K562 (cell line): ENCODE measurements around the gene SLC15A5. TPM values are rescaled to one million over a fixed set of nuclear protein-coding genes. Genes with fewer than 3 reads are reported as not detected.

Experiments
- ATAC-seq: fragments of 200-7000 bp; cut with Tn5 transposase; 3 replicates; pipeline ENCODE4 v1.9.1; 2020; ENCODE audit warnings: moderate library complexity
- BruUV-seq: library from RNA; stranded (reverse); fragments of 400-500 nt; replicated peaks from 2 replicates; lab custom pipeline; 2021; lab: Mats Ljungman, UMichigan
- CTCF ChIA-PET: fragments of 300-600 bp; formaldehyde crosslinking; extraction: SDS; loops from one replicate; lab custom pipeline; 2021; ENCODE audit warnings: low intra/inter-chr PET ratio; lab: Yijun Ruan, JAX
- POLR2A ChIA-PET: fragments of 300-600, 350-650 bp; sonication (Branson Sonifier 250); formaldehyde crosslinking; extraction: SDS; loops from one replicate; lab custom pipeline; 2021; ENCODE audit warnings: antibody characterized with exemption, inconsistent platforms; lab: Yijun Ruan, JAX
- DNase-seq, 4 experiments: peaks; one replicate each; pipeline versions ENCODE4 v3.0.0 to v3.0.0-alpha.2; 2011 to 2018; ENCODE audit warnings: low spot score in 3 of 4, mixed read lengths in 3 of 4; ENCODE audit errors: extremely low read depth in 1 of 4
- FAIRE-seq: peaks from 2 replicates; lab custom pipeline; 2011; peaks lifted over from hg19 to GRCh38; lab: Jason Lieb, UNC
- H2AFZ ChIP-seq: 2 replicates; pipeline ENCODE4 v1.6.0; 2011; ENCODE audit warnings: low read depth, low read length, control low read depth, inconsistent platforms
- H3K27ac ChIP-seq: fragments of 200-600 bp; 3 replicates; pipeline ENCODE4 v1.8.0; 2011; ENCODE audit warnings: low read depth, mild to moderate bottlenecking, control low read depth, inconsistent platforms, low read length, moderate library complexity, mixed read lengths; ENCODE audit errors: extremely low read depth
- H3K27me3 ChIP-seq, 2 experiments: fragments of 300-600 bp in 1 of 2; 2 replicates in 1 of 2; 3 replicates in 1 of 2; pipeline versions ENCODE4 v1.6.0 to v1.8.0; 2011; ENCODE audit warnings: inconsistent platforms in 2 of 2, low read length in 2 of 2, mild to moderate bottlenecking in 1 of 2, mixed read lengths in 1 of 2, moderate library complexity in 1 of 2; ENCODE audit not compliant: control insufficient read depth in 2 of 2, insufficient read depth in 2 of 2
- H3K36me3 ChIP-seq: fragments of 300-600 bp; 3 replicates; pipeline ENCODE4 v1.8.0; 2011; ENCODE audit warnings: mild to moderate bottlenecking, low read length, inconsistent platforms; ENCODE audit not compliant: control insufficient read depth, insufficient read depth
- H3K4me1 ChIP-seq, 2 experiments: fragments of 200-600 bp in 1 of 2; replicated peaks in 1 of 2; 2 replicates in 1 of 2; 3 replicates in 1 of 2; pipeline versions ENCODE4 v1.5.1 to v1.8.0; 2011; ENCODE audit warnings: inconsistent platforms in 2 of 2, low read length in 2 of 2, mild to moderate bottlenecking in 1 of 2, mixed read lengths in 1 of 2, moderate library complexity in 1 of 2; ENCODE audit not compliant: control insufficient read depth in 2 of 2, insufficient read depth in 2 of 2
- H3K4me2 ChIP-seq: 2 replicates; pipeline ENCODE4 v1.6.1; 2011; ENCODE audit warnings: low read length, control low read depth, inconsistent platforms, mixed read lengths; ENCODE audit not compliant: insufficient read depth
- H3K4me3 ChIP-seq: fragments of 200-600 bp; sonication (generic), shearing (Covaris generic); 2 replicates; pipeline ENCODE4 v1.5.1; 2016; ENCODE audit warnings: control low read depth, inconsistent platforms
- H3K79me2 ChIP-seq: fragments of 200-600 bp; 3 replicates; pipeline ENCODE4 v1.8.0; 2011; ENCODE audit warnings: low read length, inconsistent platforms; ENCODE audit not compliant: control insufficient read depth, insufficient read depth
- H3K9ac ChIP-seq, 2 experiments: 2 replicates each; pipeline versions ENCODE4 v1.6.0 to v1.6.1; 2011; ENCODE audit warnings: low read depth in 2 of 2, low read length in 2 of 2, control low read depth in 1 of 2, inconsistent platforms in 1 of 2, mild to moderate bottlenecking in 1 of 2, mixed read lengths in 1 of 2; ENCODE audit not compliant: insufficient read depth in 1 of 2
- H3K9me1 ChIP-seq: one replicate; pipeline ENCODE4 v1.6.0; 2011; ENCODE audit warnings: inconsistent platforms, mild to moderate bottlenecking, low read length, moderate library complexity; ENCODE audit not compliant: control insufficient read depth, insufficient read depth
- H3K9me3 ChIP-seq: replicated peaks from 2 replicates; pipeline ENCODE4 v1.5.1; 2011; ENCODE audit warnings: low read depth, low read length, inconsistent platforms; ENCODE audit not compliant: control insufficient read depth, insufficient read depth
- H4K20me1 ChIP-seq: replicated peaks from 2 replicates; pipeline ENCODE4 v1.6.1; 2011; ENCODE audit warnings: low read length, inconsistent platforms, mixed read lengths; ENCODE audit not compliant: control insufficient read depth, insufficient read depth
- ADNP ChIP-seq: fragments of 200-800 bp; sonication (Bioruptor generic); IDR thresholded peaks from 2 replicates; pipeline ENCODE4 v1.6.1; 2016; ENCODE audit warnings: missing genetic modification characterization, missing compliant biosample characterization
- ATF2 ChIP-seq: sonication (generic); formaldehyde crosslinking; IDR thresholded peaks from 2 replicates; pipeline ENCODE4 v1.8.1; 2022; ENCODE audit warnings: missing genetic modification reagents
- CCAR2 ChIP-seq: fragments of 200-400 bp; formaldehyde crosslinking; IDR thresholded peaks from 2 replicates; pipeline ENCODE4 v1.6.1; 2017; ENCODE audit warnings: mild to moderate bottlenecking, low read depth, low read length
- ZBTB7A ChIP-seq: IDR thresholded peaks from 2 replicates; pipeline ENCODE4 v1.6.1; 2011; ENCODE audit warnings: low read depth, mild to moderate bottlenecking, low read length, moderate library complexity, borderline replicate concordance; ENCODE audit not compliant: control insufficient read depth
- WGBS: fragments of 100-300 bp; shearing (Covaris generic); methylation state at CpG from one replicate; pipeline ENCODE4 v1.1.6; 2016; ENCODE audit warnings: low coverage, mixed read lengths; ENCODE audit not compliant: insufficient coverage; ENCODE audit errors: missing lambda C conversion rate; 5-methylcytosine and 5-hydroxymethylcytosine counted together
- in situ Hi-C: fragments of 300-500 bp; cut with MboI; formaldehyde crosslinking; loops from 4 replicates; pipeline ENCODE4 v1.15.0; 2018; ENCODE audit warnings: inconsistent platforms, mixed read lengths
- intact Hi-C: fragments of 100-400 bp; cut with micrococcal nuclease; formaldehyde crosslinking; loops from 2 replicates; pipeline ENCODE4 v1.14.2; 2022
- polyA plus RNA-seq, 8 experiments: library from polyadenylated mRNA; depleted of rRNA in 4 of 8; stranded (reverse) in 5 of 8; unstranded in 3 of 8; fragments of >200 nt; fragmentation: Nextera tagmentation in 2 of 8; fragmentation: Illumina TruSeq in 1 of 8; extraction: Ambion mirVana in 2 of 8; extraction: Trizol in 1 of 8; gene quantifications; 2 replicates each; pipeline versions ENCODE4 v1.2.1 to v1.2.3, GENCODE V29; 2011 to 2014; ENCODE audit warnings: inconsistent platforms in 1 of 8, missing spikeins in 1 of 8
- total RNA-seq, 7 experiments: library from RNA; depleted of rRNA in 6 of 7; stranded (reverse); fragments of >200 nt in 6 of 7; fragmentation: Illumina TruSeq in 2 of 7; extraction: Trizol in 2 of 7; gene quantifications; 2 replicates each; pipeline versions ENCODE4 v1.2.1 to v1.2.3, GENCODE V29; 2011 to 2021; ENCODE audit warnings: low replicate concordance in 1 of 7

Gene SLC15A5
- total and polyA plus RNA-seq, 9 of the 15 experiments (the other 6 are each of a cell fraction or from before 2014, with no cell fraction given) = not detected

GRCh38 chr12:16243487-16244412 lies 33.7 kb downstream of the SLC15A5 start:
- no peak overlapping the region for H3K4me2 ChIP-seq
- no peaks in the 10 kb centered on the region for H4K20me1 ChIP-seq
- H3K4me3 ChIP-seq = no peak overlapping the region
- H3K79me2 ChIP-seq = no peaks in the 10 kb centered on the region
- no TSS peak for BruUV-seq
- H3K9me3 ChIP-seq = no peaks in the 10 kb centered on the region
- H3K9me1 ChIP-seq = no peaks in the 10 kb centered on the region
- H3K4me1 ChIP-seq = no peaks in the 10 kb centered on the region
- TF ChIP-seq ZBTB7A (no peak), ATF2 (CRISPR knock-in tag) (no peak), ADNP (tag) (no peak), CCAR2 (no peak)
- no peaks in the 10 kb centered on the region for H3K27me3 ChIP-seq
- DNase-seq (no peak), ATAC-seq (no peak), FAIRE-seq (no peak)
- no peak overlapping the region for H3K9ac ChIP-seq
- H3K27ac ChIP-seq = no peak overlapping the region
- no peak overlapping the region for H2AFZ ChIP-seq
- no peaks in the 10 kb centered on the region for H3K36me3 ChIP-seq
- WGBS = 2% methylated on average over 8 of the region's 9 CpGs
- CTCF ChIA-PET = no interaction called here
- intact Hi-C loops = no loop called here
- in situ Hi-C loops = no loop called here
- POLR2A ChIA-PET = no interaction called here
